Measurements from ENCODE around the gene COL23A1. TPM values are rescaled to one million over a fixed set of nuclear protein-coding genes. Genes with fewer than 3 reads are reported as not detected.

The COL23A1 gene
- total and polyA plus RNA-seq, 2 of the 13 experiments (the other 11 are each of a cell fraction or from before 2014, with no cell fraction given): not detected

GRCh38 chr5:178496642-178497041 is 93.6 kb downstream of the COL23A1 start (continued):
- no peak for TF ChIP-seq ZNF510 (CRISPR knock-in tag; IDR thresholded peaks at IDR 0.05; ENCODE audit: low read depth)
- no peak for TF ChIP-seq KDM5B (CRISPR knock-in tag; IDR thresholded peaks at IDR 0.05; ENCODE audit: borderline replicate concordance)
- TF ChIP-seq NFRKB (IDR thresholded peaks at IDR 0.05): no peak
- no peak for TF ChIP-seq ZNF570 (CRISPR knock-in tag; IDR thresholded peaks at IDR 0.05; ENCODE audit: borderline replicate concordance)
- TF ChIP-seq GTF2F1 (IDR thresholded peaks at IDR 0.05; ENCODE audit: low read length): no peak
- TF ChIP-seq REL (CRISPR knock-in tag; conservative IDR thresholded peaks at IDR 0.05): no peak
- no peak for TF ChIP-seq SATB2 (CRISPR knock-in tag; IDR thresholded peaks at IDR 0.05)
- TF ChIP-seq HMGXB4 (CRISPR knock-in tag; IDR thresholded peaks at IDR 0.05; ENCODE audit: borderline replicate concordance in 1 of 2, low read depth in 1 of 2): no peak
- TF ChIP-seq ZNF337 (CRISPR knock-in tag; IDR thresholded peaks at IDR 0.05; ENCODE audit: borderline replicate concordance, low read depth): no peak
- TF ChIP-seq ZBTB38 (CRISPR knock-in tag; IDR thresholded peaks at IDR 0.05): no peak

GRCh38 chr5:178496214-178496613 is 94.0 kb downstream of the COL23A1 start:
- WGBS (ENCODE audit: low lambda C conversion rate): 35% methylated on average over 5 of the region's 5 CpGs
- no peaks in the 10 kb centered on the region for H3K9me3 ChIP-seq (ENCODE audit: low read length)
- TF ChIP-seq SIX1 (CRISPR knock-in tag; IDR thresholded peaks at IDR 0.05; ENCODE audit: borderline replicate concordance) (no peak), ZNF672 (CRISPR knock-in tag; IDR thresholded peaks at IDR 0.05) (no peak), HMGXB4 (CRISPR knock-in tag; IDR thresholded peaks at IDR 0.05; ENCODE audit: borderline replicate concordance in 1 of 2, low read depth in 1 of 2) (no peak), ZNF660 (CRISPR knock-in tag; IDR thresholded peaks at IDR 0.05; ENCODE audit: borderline replicate concordance, low read depth) (no peak), ZNF790 (CRISPR knock-in tag; IDR thresholded peaks at IDR 0.05; ENCODE audit: borderline replicate concordance) (no peak), ZNF607 (CRISPR knock-in tag; IDR thresholded peaks at IDR 0.05; ENCODE audit: borderline replicate concordance) (no peak), ZFP62 (CRISPR knock-in tag; IDR thresholded peaks at IDR 0.05) (no peak), ZNF260 (CRISPR knock-in tag; IDR thresholded peaks at IDR 0.05; ENCODE audit: borderline replicate concordance, low read depth) (no peak), THAP7 (CRISPR knock-in tag; IDR thresholded peaks at IDR 0.05) (no peak)
- no peak overlapping the region for H3K4me3 ChIP-seq (replicated peaks in 1 of 3; ENCODE audit: insufficient read depth in 1 of 3, low read depth in 2 of 3, low read length in 3 of 3)
- H3K4me1 ChIP-seq (ENCODE audit: insufficient read depth, low read length): no peaks in the 10 kb centered on the region
- no peak overlapping the region for H2AFZ ChIP-seq (ENCODE audit: low read length)
- H3K4me2 ChIP-seq (ENCODE audit: low read depth, low read length): no peak overlapping the region
- DNase-seq (ENCODE audit: low spot score): no peak
- no peaks in the 10 kb centered on the region for H3K79me2 ChIP-seq (ENCODE audit: insufficient read depth, low read length)
- H3K27ac ChIP-seq (ENCODE audit: extremely low read length, insufficient read depth, low read length): no peak overlapping the region
- FAIRE-seq: no peak
- no peaks in the 10 kb centered on the region for H3K36me3 ChIP-seq (replicated peaks in 1 of 2; ENCODE audit: control insufficient read depth in 1 of 2, insufficient read depth in 2 of 2, low read length in 2 of 2)
- ATAC-seq: no peak
- ChIA-PET POLR2A (no interaction called here), CTCF (ENCODE audit: low intra/inter-chr PET ratio, low total read pairs) (no interaction called here)
- no peaks in the 10 kb centered on the region for H4K20me1 ChIP-seq (ENCODE audit: insufficient read depth, low read length)
- no TSS peak for BruUV-seq (replicated peaks)
- intact Hi-C loops (cut with micrococcal nuclease; ENCODE audit: unreplicated experiment) (no loop called here), in situ Hi-C loops (cut with HindIII; ENCODE audit: extremely low pct_ligation_motif_present, low pct_unique_long_range_greater_than_20kb) (no loop called here)
- H3K27me3 ChIP-seq (ENCODE audit: control insufficient read depth in 1 of 2, insufficient read depth in 2 of 2, low read length in 2 of 2): peaks cover 0 to 21% of the 10 kb centered on the region in 2 experiments; a peak in 3 of 5 replicates
- no peak overlapping the region for H3K9ac ChIP-seq (ENCODE audit: insufficient read depth, low read depth, low read length)
